Trophoblast cell (in vitro differentiated cells and primary cell): ENCODE measurements around the gene PTDSS2.

Source experiments
- DNase-seq, 2 donors: peaks; one replicate each; pipeline ENCODE4 v3.0.0-alpha.2; 2016
- H2AFZ ChIP-seq: 2 replicates; pipeline ENCODE4 v1.6.1; 2013; ENCODE audit warnings: low read length, moderate library complexity, mild to moderate bottlenecking; ENCODE audit not compliant: insufficient read depth, poor library complexity
- H2AK5ac ChIP-seq: 2 replicates; pipeline ENCODE4 v1.6.1; 2013; ENCODE audit warnings: mild to moderate bottlenecking, low read length
- H2BK120ac ChIP-seq: 2 replicates; pipeline ENCODE4 v1.6.1; 2013; ENCODE audit warnings: low read length, mild to moderate bottlenecking, moderate library complexity; ENCODE audit not compliant: insufficient read depth, poor library complexity
- H2BK12ac ChIP-seq: 2 replicates; pipeline ENCODE4 v1.6.1; 2013; ENCODE audit warnings: mild to moderate bottlenecking, low read length, moderate library complexity
- H2BK5ac ChIP-seq: 2 replicates; pipeline ENCODE4 v1.6.1; 2013; ENCODE audit warnings: low read length, low read depth, moderate library complexity, mild to moderate bottlenecking; ENCODE audit not compliant: poor library complexity
- H3K14ac ChIP-seq: 2 replicates; pipeline ENCODE4 v1.6.1; 2013; ENCODE audit warnings: mild to moderate bottlenecking, low read length
- H3K18ac ChIP-seq: 2 replicates; pipeline ENCODE4 v1.6.1; 2013; ENCODE audit warnings: mild to moderate bottlenecking, low read length
- H3K23ac ChIP-seq: 2 replicates; pipeline ENCODE4 v1.6.1; 2013; ENCODE audit warnings: low read length
- H3K27ac ChIP-seq: 2 replicates; pipeline ENCODE4 v1.5.1; 2013; ENCODE audit warnings: low read depth, mild to moderate bottlenecking, inconsistent platforms, low read length, moderate library complexity
- H3K27me3 ChIP-seq: 2 replicates; pipeline ENCODE4 v1.6.1; 2013; ENCODE audit warnings: inconsistent platforms, mild to moderate bottlenecking, low read length, moderate library complexity; ENCODE audit not compliant: insufficient read depth
- H3K36me3 ChIP-seq, 2 experiments: 1 replicate in 1 of 2; 2 replicates in 1 of 2; pipeline ENCODE4 v1.6.1; 2013; ENCODE audit warnings: low read length in 2 of 2, mild to moderate bottlenecking in 2 of 2, moderate library complexity in 1 of 2; ENCODE audit not compliant: insufficient read depth in 2 of 2, control insufficient read depth in 1 of 2
- H3K4ac ChIP-seq: 2 replicates; pipeline ENCODE4 v1.6.1; 2013; ENCODE audit warnings: low read depth, mild to moderate bottlenecking, low read length, moderate library complexity
- H3K4me1 ChIP-seq, 2 experiments: 1 replicate in 1 of 2; 2 replicates in 1 of 2; pipeline ENCODE4 v1.6.1; 2013; ENCODE audit warnings: low read length in 2 of 2, mild to moderate bottlenecking in 2 of 2, moderate library complexity in 1 of 2; ENCODE audit not compliant: insufficient read depth in 2 of 2, control insufficient read depth in 1 of 2
- H3K4me2 ChIP-seq: 2 replicates; pipeline ENCODE4 v1.6.1; 2013; ENCODE audit warnings: inconsistent platforms, mild to moderate bottlenecking, low read length, moderate library complexity
- H3K4me3 ChIP-seq: 2 replicates; pipeline ENCODE4 v1.5.1; 2013; ENCODE audit warnings: mild to moderate bottlenecking, low read depth, low read length, inconsistent platforms
- H3K79me1 ChIP-seq: one replicate; pipeline ENCODE4 v1.6.1; 2013; ENCODE audit warnings: low read length
- H3K79me2 ChIP-seq: 2 replicates; pipeline ENCODE4 v1.6.1; 2013; ENCODE audit warnings: low read length, mild to moderate bottlenecking; ENCODE audit not compliant: control insufficient read depth, insufficient read depth, poor library complexity
- H3K9ac ChIP-seq: 2 replicates; pipeline ENCODE4 v1.6.1; 2013; ENCODE audit warnings: mild to moderate bottlenecking, low read length
- H3K9me3 ChIP-seq: 2 replicates; pipeline ENCODE4 v1.6.1; 2013; ENCODE audit warnings: low read depth, mild to moderate bottlenecking, control low read depth, inconsistent platforms, low read length; ENCODE audit not compliant: insufficient read depth
- H4K12ac ChIP-seq: 2 replicates; pipeline ENCODE4 v1.6.1; 2013; ENCODE audit warnings: low read depth, mild to moderate bottlenecking, low read length, moderate library complexity
- H4K8ac ChIP-seq: 2 replicates; pipeline ENCODE4 v1.6.1; 2013; ENCODE audit warnings: low read depth, mild to moderate bottlenecking, low read length, moderate library complexity
- H4K91ac ChIP-seq: one replicate; pipeline ENCODE4 v1.6.1; 2013; ENCODE audit warnings: low read depth, mild to moderate bottlenecking, low read length, moderate library complexity
- WGBS: extraction: QIAGEN DNeasy Blood & Tissue Kit; methylation state at CpG from one replicate; pipeline ENCODE4 v1.1.7; 2013; ENCODE audit warnings: missing lambda C conversion rate; ENCODE audit not compliant: insufficient read length, insufficient coverage; ENCODE audit errors: extremely low coverage; 5-methylcytosine and 5-hydroxymethylcytosine counted together

Gene PTDSS2

DNA sequence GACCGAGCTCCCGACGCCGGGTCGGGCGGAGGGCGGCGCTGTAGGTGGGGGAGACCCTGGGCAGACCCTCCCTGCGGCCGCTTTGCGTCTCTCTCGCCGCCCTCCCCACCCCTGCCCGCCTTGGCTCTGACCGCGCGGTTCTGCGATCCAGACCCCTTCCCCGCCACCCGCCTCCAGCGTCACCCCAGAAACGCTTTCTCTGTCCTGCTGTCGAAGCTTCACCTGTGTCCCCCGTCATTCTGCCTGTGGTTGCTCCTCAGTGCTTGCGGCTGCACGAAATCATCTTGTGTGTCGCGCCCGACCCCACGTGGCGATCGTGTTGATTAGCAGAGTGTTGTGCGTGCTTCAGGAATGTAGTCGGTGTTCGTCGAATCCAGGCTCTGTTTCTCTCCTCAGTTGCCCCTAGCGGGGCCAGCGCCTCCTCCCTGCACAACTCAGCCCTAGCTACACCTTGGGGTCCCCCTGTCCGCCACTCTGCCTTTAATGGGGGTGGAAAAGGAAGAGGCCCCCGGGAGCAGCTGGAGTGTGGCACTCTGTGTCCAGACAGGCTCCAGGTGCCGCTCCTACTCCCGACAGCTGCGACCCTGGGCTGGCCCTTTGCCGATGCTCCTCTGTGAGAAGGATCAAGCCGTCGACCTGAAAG lies 851 bp downstream of the PTDSS2 start:
- Histone ChIP-seq H4K8ac (peak overlapping the region; percentile 78), H3K4me2 (peak overlapping the region; percentile 87), H3K9ac (peak overlapping the region; percentile 88), H3K9me3 (peaks cover 3% of the 10 kb centered on the region), H3K79me2 (peaks cover 18% of the 10 kb centered on the region), H2AFZ (peak overlapping the region; percentile 73), H3K18ac (peak overlapping the region; percentile 71), H2BK5ac (peak overlapping the region; percentile 62), H4K91ac (peak overlapping the region; percentile 88), H2AK5ac (no peak overlapping the region), H3K79me1 (peaks cover 18% of the 10 kb centered on the region), H4K12ac (peak overlapping the region; percentile 82), H3K4me3 (peak overlapping the region; percentile 93), H3K27me3 (no peaks in the 10 kb centered on the region), H3K14ac (peak overlapping the region; percentile 75), H3K27ac (no peak overlapping the region), H3K36me3 (peaks cover 19 to 28% of the 10 kb centered on the region in 2 experiments), H2BK120ac (peak overlapping the region; percentile 80), H3K23ac (no peak overlapping the region), H2BK12ac (no peak overlapping the region), H3K4me1 (peaks cover 21 to 25% of the 10 kb centered on the region in 2 experiments), H3K4ac (peak overlapping the region; percentile 70)
- WGBS, result no CpG with 5 or more reads among the region's 46 CpGs
- peak in 1 of 2 donors; percentile 57 for DNase-seq

DNA sequence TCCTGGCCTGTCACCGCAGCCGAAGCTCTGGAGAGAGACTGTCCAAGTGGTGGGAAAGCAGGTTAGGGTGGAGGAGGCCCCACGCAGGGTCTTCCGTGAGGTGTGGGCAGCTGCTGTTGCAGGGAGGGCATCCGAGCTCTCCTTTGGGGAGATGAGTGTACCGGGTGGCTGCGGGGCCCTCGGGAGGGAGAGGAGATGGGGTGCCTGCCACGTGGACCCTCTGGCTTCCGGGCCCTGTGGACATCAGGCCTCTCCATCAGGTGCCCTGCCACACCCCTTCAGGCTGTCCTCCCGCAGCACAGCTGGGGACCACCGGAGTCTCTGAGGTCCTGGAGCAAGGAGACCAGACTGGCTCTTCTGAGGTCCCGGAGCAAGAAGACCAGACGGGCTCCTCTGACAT lies 1.7 kb downstream of the PTDSS2 start:
- no peak overlapping the region for H2AFZ ChIP-seq

DNA sequence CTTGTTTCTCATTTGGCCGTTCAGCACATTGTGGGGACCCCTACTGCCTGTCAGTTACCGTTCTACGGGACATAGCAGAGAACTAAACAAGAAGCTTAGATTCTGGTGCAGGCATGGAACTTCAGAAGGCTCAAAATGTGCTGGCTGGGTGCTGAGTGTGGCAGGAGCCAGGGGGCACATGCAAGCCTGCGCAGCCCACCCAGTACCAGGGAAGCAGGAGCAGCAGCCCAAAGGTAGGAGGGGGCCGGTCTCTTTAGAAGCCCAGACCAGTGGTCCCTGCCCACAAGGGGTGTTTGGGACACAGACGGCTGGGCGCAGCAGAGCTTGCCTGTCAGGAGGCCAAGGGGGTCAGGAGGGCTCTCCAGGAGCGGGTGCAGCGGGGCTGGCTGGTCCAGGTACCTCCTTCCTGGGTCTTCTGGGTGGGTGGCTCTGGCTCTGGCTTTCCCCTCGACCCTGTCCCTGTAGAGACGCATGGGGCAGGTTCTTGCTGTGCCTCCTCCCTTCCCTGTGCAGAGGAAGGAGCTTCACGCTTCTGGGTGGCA lies 2.2 kb downstream of the PTDSS2 start:
- Histone ChIP-seq H3K36me3 (peaks cover 27 to 33% of the 10 kb centered on the region in 2 experiments), H2BK5ac (no peak overlapping the region), H2BK120ac (no peak overlapping the region), H2AK5ac (no peak overlapping the region), H3K14ac (no peak overlapping the region), H3K4me1 (peaks cover 14 to 19% of the 10 kb centered on the region in 2 experiments), H3K79me1 (peaks cover 16% of the 10 kb centered on the region), H3K4ac (no peak overlapping the region), H3K79me2 (peaks cover 18% of the 10 kb centered on the region), H3K23ac (no peak overlapping the region), H4K12ac (no peak overlapping the region), H4K91ac (no peak overlapping the region), H3K27me3 (no peaks in the 10 kb centered on the region), H3K4me3 (no peak overlapping the region), H3K27ac (no peak overlapping the region), H3K9me3 (peaks cover 3% of the 10 kb centered on the region), H3K4me2 (no peak overlapping the region), H2AFZ (no peak overlapping the region), H4K8ac (no peak overlapping the region), H3K9ac (no peak overlapping the region), H3K18ac (no peak overlapping the region), H2BK12ac (no peak overlapping the region)
- WGBS, result no CpG with 5 or more reads among the region's 12 CpGs
- no peak for DNase-seq

More for the DNA sequence above, 1.7 kb downstream of the PTDSS2 start:
- Histone ChIP-seq H3K79me1 (peaks cover 16% of the 10 kb centered on the region), H3K79me2 (peaks cover 18% of the 10 kb centered on the region), H4K91ac (no peak overlapping the region), H3K27me3 (no peaks in the 10 kb centered on the region), H3K23ac (no peak overlapping the region), H2BK120ac (no peak overlapping the region), H2BK12ac (no peak overlapping the region), H3K36me3 (peaks cover 23 to 30% of the 10 kb centered on the region in 2 experiments), H3K18ac (no peak overlapping the region), H4K12ac (no peak overlapping the region), H3K14ac (no peak overlapping the region), H3K4ac (peak overlapping the region; percentile 35), H4K8ac (no peak overlapping the region), H3K4me1 (peaks cover 17 to 21% of the 10 kb centered on the region in 2 experiments), H3K4me3 (no peak overlapping the region), H3K27ac (no peak overlapping the region), H3K4me2 (no peak overlapping the region), H2AK5ac (no peak overlapping the region), H2BK5ac (no peak overlapping the region), H3K9ac (no peak overlapping the region), H3K9me3 (peaks cover 3% of the 10 kb centered on the region)
- DNase-seq, result no peak
- no CpG with 5 or more reads among the region's 14 CpGs for WGBS

DNA sequence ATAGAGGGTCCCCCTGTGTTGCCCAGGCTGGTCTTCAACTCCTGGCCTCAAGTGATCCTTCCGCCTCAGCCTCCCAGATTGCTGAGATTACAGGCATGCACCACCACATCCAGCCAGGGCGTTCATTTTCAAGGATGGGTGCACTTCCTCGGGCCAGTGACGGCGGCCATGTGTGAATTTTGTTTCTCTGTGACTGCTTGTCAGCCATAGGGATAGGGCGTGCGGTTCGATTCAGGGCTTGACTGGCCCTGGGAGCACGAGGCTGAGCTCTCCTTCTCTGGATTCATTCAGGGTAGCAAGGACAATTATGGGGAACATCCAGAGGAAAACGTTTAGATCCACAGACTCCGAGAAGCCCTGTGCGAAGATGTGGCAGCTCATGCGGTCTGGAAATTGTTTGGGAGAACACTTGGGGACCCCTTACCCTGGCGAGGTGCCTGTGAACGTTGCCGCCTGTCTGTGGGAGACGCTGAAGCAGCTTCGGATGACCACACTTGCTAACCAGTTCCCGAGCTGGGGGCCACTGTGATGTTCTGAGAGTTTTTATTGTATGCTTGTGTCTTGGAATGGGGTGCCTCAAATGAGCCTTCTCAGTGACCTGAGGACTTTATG lies 2.9 kb downstream of the PTDSS2 start:
- no peak overlapping the region for H3K9ac ChIP-seq
- no peak overlapping the region for H3K27ac ChIP-seq
- H4K12ac ChIP-seq, result no peak overlapping the region
- DNase-seq, result no peak
- no peak overlapping the region for H3K14ac ChIP-seq
- peaks cover 3% of the 10 kb centered on the region for H3K9me3 ChIP-seq
- H2BK120ac ChIP-seq, result no peak overlapping the region
- H2BK5ac ChIP-seq, result no peak overlapping the region
- H3K23ac ChIP-seq, result no peak overlapping the region
- no peaks in the 10 kb centered on the region for H3K27me3 ChIP-seq
- no peak overlapping the region for H3K4ac ChIP-seq
- H2BK12ac ChIP-seq, result no peak overlapping the region
- no peak overlapping the region for H4K91ac ChIP-seq
- no peak overlapping the region for H3K4me3 ChIP-seq
- peaks cover 18% of the 10 kb centered on the region for H3K79me2 ChIP-seq
- H2AFZ ChIP-seq, result no peak overlapping the region
- peaks cover 14% of the 10 kb centered on the region for H3K79me1 ChIP-seq
- H3K4me2 ChIP-seq, result no peak overlapping the region
- H2AK5ac ChIP-seq, result no peak overlapping the region
- no peak overlapping the region for H3K18ac ChIP-seq
- H3K4me1 ChIP-seq, result peaks cover 14 to 17% of the 10 kb centered on the region in 2 experiments
- peaks cover 28 to 35% of the 10 kb centered on the region in 2 experiments for H3K36me3 ChIP-seq
- WGBS, result no CpG with 5 or more reads among the region's 19 CpGs
- H4K8ac ChIP-seq, result no peak overlapping the region
